H1 (cell line): ENCODE results near the gene SIGLEC10. TPM values are rescaled to one million over a fixed set of nuclear protein-coding genes. Genes with fewer than 3 reads are reported as not detected.
"Not testable (repeated sequence)": the region's sequence is repeated elsewhere in the genome, so short reads cannot be mapped to it uniquely, and the experiment has no call there.

Experiments used
- CTCF ChIA-PET: fragments of 300-600 bp; sonication (Branson Sonifier 250); formaldehyde crosslinking; loops from one replicate; lab custom pipeline; 2021; ENCODE audit not compliant: partially characterized antibody; lab: Charles Lee
- POLR2A ChIA-PET: fragments of 300-600 bp; sonication (Branson Sonifier 250); formaldehyde crosslinking; loops from one replicate; lab custom pipeline; 2021; ENCODE audit warnings: inconsistent platforms; ENCODE audit not compliant: partially characterized antibody; lab: Charles Lee
- DNase-seq, 2 experiments: peaks; one replicate each; pipeline versions ENCODE4 v3.0.0 to v3.0.0-alpha.2; 2010 to 2022; ENCODE audit warnings: low spot score in 2 of 2, low read depth in 1 of 2, mixed read lengths in 1 of 2
- FAIRE-seq: peaks from 2 replicates; lab custom pipeline; 2011; peaks lifted over from hg19 to GRCh38; lab: Jason Lieb, UNC
- H2AFZ ChIP-seq: 2 replicates; pipeline ENCODE4 v1.8.1; 2012; ENCODE audit warnings: low read length, inconsistent platforms
- H2AK5ac ChIP-seq: 2 replicates; pipeline ENCODE4 v1.6.1; 2013; ENCODE audit warnings: low read depth, low read length
- H2BK120ac ChIP-seq: replicated peaks from 2 replicates; pipeline ENCODE3; 2013; ENCODE audit warnings: low read depth, low read length, inconsistent platforms
- H2BK12ac ChIP-seq: 2 replicates; pipeline ENCODE4 v1.6.1; 2013; ENCODE audit warnings: low read depth, low read length
- H2BK15ac ChIP-seq: 2 replicates; pipeline ENCODE4 v1.6.1; 2013; ENCODE audit warnings: low read length
- H2BK20ac ChIP-seq: 2 replicates; pipeline ENCODE4 v1.6.1; 2013; ENCODE audit warnings: low read length
- H2BK5ac ChIP-seq: 2 replicates; pipeline ENCODE4 v1.6.1; 2013; ENCODE audit warnings: low read depth, low read length
- H3K14ac ChIP-seq: 2 replicates; pipeline ENCODE4 v1.6.1; 2013; ENCODE audit warnings: inconsistent platforms; ENCODE audit not compliant: insufficient read length
- H3K18ac ChIP-seq: 2 replicates; pipeline ENCODE4 v1.6.1; 2013; ENCODE audit warnings: low read length; ENCODE audit errors: extremely low read depth
- H3K23ac ChIP-seq: 2 replicates; pipeline ENCODE4 v1.6.1; 2013; ENCODE audit warnings: inconsistent platforms; ENCODE audit not compliant: insufficient read length
- H3K23me2 ChIP-seq: 2 replicates; pipeline ENCODE4 v1.6.1; 2013; ENCODE audit warnings: low read depth, low read length
- H3K27ac ChIP-seq: 2 replicates; pipeline ENCODE4 v1.6.1; 2011; ENCODE audit warnings: low read depth, low read length, inconsistent platforms
- H3K27me3 ChIP-seq, 4 experiments: replicated peaks in 1 of 4; 1 replicate in 1 of 4; 2 replicates in 3 of 4; pipeline versions ENCODE4 v1.6.1 to v1.8.1; 2011 to 2013; ENCODE audit warnings: low read length in 3 of 4, mild to moderate bottlenecking in 3 of 4, inconsistent platforms in 2 of 4, mixed read lengths in 2 of 4, moderate library complexity in 1 of 4; ENCODE audit not compliant: control insufficient read depth in 3 of 4, insufficient read depth in 3 of 4; ENCODE audit errors: extremely low read depth in 1 of 4
- H3K36me3 ChIP-seq, 4 experiments: 2 replicates each; pipeline versions ENCODE4 v1.6.1 to v1.8.1; 2011 to 2013; ENCODE audit warnings: mild to moderate bottlenecking in 4 of 4, low read length in 3 of 4, moderate library complexity in 2 of 4, control low read depth in 1 of 4, inconsistent platforms in 1 of 4; ENCODE audit not compliant: insufficient read depth in 4 of 4, control insufficient read depth in 2 of 4
- H3K4ac ChIP-seq: replicated peaks from 2 replicates; pipeline ENCODE3; 2013; ENCODE audit warnings: low read length, low read depth, mixed read lengths, inconsistent platforms; ENCODE audit not compliant: insufficient read length
- H3K4me1 ChIP-seq, 4 experiments: replicated peaks in 1 of 4; 1 replicate in 1 of 4; 2 replicates in 3 of 4; pipeline versions ENCODE4 v1.6.1 to v1.8.1; 2011 to 2013; ENCODE audit warnings: low read length in 3 of 4, inconsistent platforms in 2 of 4, mixed read lengths in 1 of 4; ENCODE audit not compliant: insufficient read depth in 4 of 4, control insufficient read depth in 3 of 4
- H3K4me2 ChIP-seq, 2 experiments: 2 replicates each; pipeline versions ENCODE4 v1.6.1 to v1.8.1; 2011 to 2013; ENCODE audit warnings: low read depth in 2 of 2, low read length in 2 of 2, control low read depth in 1 of 2, inconsistent platforms in 1 of 2, mild to moderate bottlenecking in 1 of 2; ENCODE audit not compliant: insufficient read depth in 1 of 2
- H3K4me3 ChIP-seq, 4 experiments: fragments of 200-600, 300-600 bp in 1 of 4; sonication (generic), shearing (Covaris generic), sonication (Bioruptor Twin) in 1 of 4; 2 replicates each; pipeline versions ENCODE4 v1.5.1 to v1.8.1; 2011 to 2016; ENCODE audit warnings: low read length in 4 of 4, low read depth in 3 of 4, control low read depth in 2 of 4, inconsistent platforms in 2 of 4, mild to moderate bottlenecking in 2 of 4, mixed read lengths in 1 of 4, moderate library complexity in 1 of 4; ENCODE audit not compliant: insufficient read depth in 2 of 4; ENCODE audit errors: extremely low read depth in 1 of 4
- H3K56ac ChIP-seq: replicated peaks from 2 replicates; pipeline ENCODE3; 2013; ENCODE audit warnings: low read depth, mild to moderate bottlenecking, mixed read lengths, low read length, inconsistent platforms; ENCODE audit not compliant: insufficient read length
- H3K79me1 ChIP-seq: 2 replicates; pipeline ENCODE4 v1.6.1; 2013; ENCODE audit warnings: low read depth, low read length, control low read depth
- H3K79me2 ChIP-seq, 2 experiments: 2 replicates each; pipeline versions ENCODE4 v1.6.1 to v1.8.1; 2012 to 2013; ENCODE audit warnings: low read length in 2 of 2, mild to moderate bottlenecking in 2 of 2, inconsistent platforms in 1 of 2; ENCODE audit not compliant: insufficient read depth in 2 of 2, control insufficient read depth in 1 of 2
- H3K9ac ChIP-seq, 4 experiments: replicated peaks in 1 of 4; 1 replicate in 1 of 4; 2 replicates in 3 of 4; pipeline versions ENCODE4 v1.6.1 to v1.8.1; 2011 to 2013; ENCODE audit warnings: low read depth in 3 of 4, low read length in 3 of 4, control low read depth in 2 of 4, mild to moderate bottlenecking in 2 of 4, moderate library complexity in 2 of 4, inconsistent platforms in 1 of 4; ENCODE audit errors: extremely low read depth in 1 of 4
- H3K9me3 ChIP-seq, 2 experiments: 2 replicates each; pipeline versions ENCODE4 v1.6.1 to v1.8.1; 2012 to 2013; ENCODE audit warnings: mild to moderate bottlenecking in 2 of 2, moderate library complexity in 2 of 2, control low read depth in 1 of 2, inconsistent platforms in 1 of 2, low read depth in 1 of 2, low read length in 1 of 2, mixed read lengths in 1 of 2; ENCODE audit not compliant: insufficient read depth in 2 of 2
- H4K20me1 ChIP-seq, 2 experiments: replicated peaks in 1 of 2; 2 replicates each; pipeline versions ENCODE3 to v1.8.1; 2011 to 2013; ENCODE audit warnings: inconsistent platforms in 2 of 2, low read length in 2 of 2, mild to moderate bottlenecking in 1 of 2; ENCODE audit not compliant: insufficient read depth in 2 of 2, control insufficient read depth in 1 of 2
- H4K5ac ChIP-seq: 2 replicates; pipeline ENCODE4 v1.6.1; 2013; ENCODE audit warnings: low read length, low read depth, mixed read lengths, inconsistent platforms; ENCODE audit not compliant: insufficient read length
- H4K8ac ChIP-seq: 2 replicates; pipeline ENCODE4 v1.8.0; 2013; ENCODE audit warnings: mild to moderate bottlenecking, moderate library complexity, low read length, inconsistent platforms; ENCODE audit not compliant: insufficient read depth; ENCODE audit errors: extremely low read depth
- H4K91ac ChIP-seq: replicated peaks from 2 replicates; pipeline ENCODE3; 2013; ENCODE audit warnings: low read length, mixed read lengths, inconsistent platforms; ENCODE audit not compliant: insufficient read length
- CBX5 ChIP-seq: fragments of 300-800, 300-1000 bp; sonication (generic); IDR thresholded peaks from 2 replicates; pipeline ENCODE4 v1.7.1; 2016; ENCODE audit warnings: antibody characterized with exemption, low read length, low read depth
- whole genome bisulfite sequencing, 2 experiments: shearing (Covaris generic) in 1 of 2; methylation state at CpG; one replicate each; pipeline versions ENCODE4 v1.1.6 to v1.1.7; 2013 to 2015; ENCODE audit warnings: low lambda C conversion rate in 2 of 2, mixed read lengths in 2 of 2, inconsistent platforms in 1 of 2, low coverage in 1 of 2, missing lambda C conversion rate in 1 of 2; ENCODE audit not compliant: insufficient replicate concordance in 2 of 2, insufficient coverage in 1 of 2, insufficient read length in 1 of 2; ENCODE audit errors: extremely low coverage in 1 of 2, missing lambda C conversion rate in 1 of 2; 5-methylcytosine and 5-hydroxymethylcytosine counted together
- polyA plus RNA-seq, 7 experiments: library from polyadenylated mRNA; depleted of rRNA in 3 of 7; stranded (reverse) in 5 of 7; unstranded in 2 of 7; fragments of >200 nt in 5 of 7; fragments of 200-250 nt in 2 of 7; gene quantifications; 1 replicate in 5 of 7; 2 replicates in 1 of 7; 4 replicates in 1 of 7; pipeline versions ENCODE4 v1.2.1 to v1.2.3, GENCODE V29; 2011 to 2013; ENCODE audit warnings: missing spikeins in 2 of 7, mixed read lengths in 2 of 7
- total RNA-seq: library from RNA; stranded (reverse); fragmentation: NEBNext Ultra II Directional; extraction: Animal tissue kit (Norgen Biotek cat#: 25700); gene quantifications from 2 replicates; pipeline ENCODE4 v1.2.1, GENCODE V29; 2021

SIGLEC10 gene
- total and polyA plus RNA-seq, 2 of the 8 experiments (the other 6 are each of a cell fraction or from before 2014, with no cell fraction given): 0.06 TPM; not detected in 1

DNA sequence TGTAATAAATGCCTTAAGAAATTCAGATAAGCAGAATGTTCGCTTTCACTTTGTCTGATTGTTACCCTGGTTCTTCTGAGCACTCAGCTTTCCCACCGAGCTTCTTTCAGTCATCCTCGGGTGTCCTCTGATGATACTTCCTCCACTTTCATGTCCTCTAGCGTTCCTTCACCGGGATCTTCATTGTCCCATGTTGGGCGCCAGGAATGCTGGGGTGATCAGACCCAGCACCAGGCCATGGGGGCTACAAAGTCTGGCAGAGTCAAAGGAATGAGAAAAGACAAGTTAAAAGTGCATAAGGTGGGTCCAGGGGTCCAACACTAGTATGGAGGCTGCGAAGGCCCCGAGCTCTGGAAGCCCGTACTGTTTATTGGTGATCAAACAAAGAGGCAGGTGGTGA lies 15.3 kb downstream of the SIGLEC10 start (continued):
- TF ChIP-seq CBX5: no peak

DNA sequence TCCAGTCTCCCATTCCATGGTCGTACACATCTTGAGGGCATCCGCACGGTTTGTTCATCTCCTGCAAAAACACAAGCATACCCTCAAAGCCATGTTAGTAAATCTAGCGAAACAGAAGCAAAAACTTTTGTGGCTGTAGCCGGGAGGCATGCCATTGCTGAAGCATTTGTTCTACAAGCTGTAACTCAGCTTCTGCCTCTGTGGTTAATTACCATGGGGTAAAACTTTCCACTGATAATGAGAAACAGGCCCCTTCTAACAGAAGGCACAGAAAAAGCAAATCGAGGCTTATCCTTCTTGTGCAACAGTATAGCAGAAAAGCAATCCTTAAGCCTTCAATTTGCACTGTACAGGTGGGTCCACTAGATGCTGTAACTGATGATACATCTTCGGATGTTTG lies 17.5 kb downstream of the SIGLEC10 start:
- H3K23ac ChIP-seq, H3K18ac ChIP-seq, FAIRE-seq, H2BK120ac ChIP-seq, H3K4ac ChIP-seq, H3K4me1 ChIP-seq, H3K27me3 ChIP-seq, H3K4me3 ChIP-seq, H3K9ac ChIP-seq, H3K56ac ChIP-seq, H4K91ac ChIP-seq, H2BK20ac ChIP-seq, H2BK5ac ChIP-seq, H3K27ac ChIP-seq, H2AFZ ChIP-seq, H4K8ac ChIP-seq, DNase-seq, H2BK12ac ChIP-seq, H3K79me2 ChIP-seq, H3K36me3 ChIP-seq, H4K20me1 ChIP-seq, H2AK5ac ChIP-seq, H3K79me1 ChIP-seq, H3K14ac ChIP-seq, H3K4me2 ChIP-seq, H2BK15ac ChIP-seq, H3K23me2 ChIP-seq, H4K5ac ChIP-seq: not testable (repeated sequence)
- 78% methylated on average over 7 of the region's 7 CpGs; no CpG with 5 or more reads in 1 of the 2 experiments for WGBS, 2 experiments
- peaks cover 23 to 24% of the 10 kb centered on the region in 2 experiments for H3K9me3 ChIP-seq
- CTCF ChIA-PET: interaction anchor here (1.4 to 7.0 kb wide), 6 partner anchors 9 to 72 kb away, joined by 4 to 74 read pairs (median 18); partner anchors contain the start of gene ETFB
- POLR2A ChIA-PET: interaction anchor here (0.8 kb wide), 1 partner anchor 18 kb away, joined by 4 read pairs; no protein-coding TSS in a partner anchor
